GM18951 (cell line): ENCODE data around the gene PAQR4.
A peak's percentile ranks its signal among the peaks of the same experiment; 100 is the strongest.

ENCODE experiments used
- POLR2A ChIP-seq: IDR thresholded peaks from 4 replicates; pipeline ENCODE4 v1.6.1; 2011; ENCODE audit warnings: mild to moderate bottlenecking; ENCODE audit not compliant: insufficient read length, insufficient read depth; ENCODE audit errors: extremely low read depth
- in situ Hi-C: fragments of 300-500 bp; cut with MboI; formaldehyde crosslinking; loops from one replicate; pipeline ENCODE4 v1.12.0; 2022; ENCODE audit warnings: low sequenced_read_pairs, mixed read lengths, inconsistent platforms; ENCODE audit not compliant: unreplicated experiment

PAQR4 gene

GRCh38 chr16:3015865-3016521, 46.8 kb downstream of the PAQR4 start:
- in situ Hi-C loops: no loop called here
- TF ChIP-seq POLR2A: no peak

- in situ Hi-C loops: no loop called here
- TF ChIP-seq POLR2A: no peak
Observed at GRCh38 chr16:3017344-3017743, 48.2 kb downstream of the PAQR4 start.

DNA sequence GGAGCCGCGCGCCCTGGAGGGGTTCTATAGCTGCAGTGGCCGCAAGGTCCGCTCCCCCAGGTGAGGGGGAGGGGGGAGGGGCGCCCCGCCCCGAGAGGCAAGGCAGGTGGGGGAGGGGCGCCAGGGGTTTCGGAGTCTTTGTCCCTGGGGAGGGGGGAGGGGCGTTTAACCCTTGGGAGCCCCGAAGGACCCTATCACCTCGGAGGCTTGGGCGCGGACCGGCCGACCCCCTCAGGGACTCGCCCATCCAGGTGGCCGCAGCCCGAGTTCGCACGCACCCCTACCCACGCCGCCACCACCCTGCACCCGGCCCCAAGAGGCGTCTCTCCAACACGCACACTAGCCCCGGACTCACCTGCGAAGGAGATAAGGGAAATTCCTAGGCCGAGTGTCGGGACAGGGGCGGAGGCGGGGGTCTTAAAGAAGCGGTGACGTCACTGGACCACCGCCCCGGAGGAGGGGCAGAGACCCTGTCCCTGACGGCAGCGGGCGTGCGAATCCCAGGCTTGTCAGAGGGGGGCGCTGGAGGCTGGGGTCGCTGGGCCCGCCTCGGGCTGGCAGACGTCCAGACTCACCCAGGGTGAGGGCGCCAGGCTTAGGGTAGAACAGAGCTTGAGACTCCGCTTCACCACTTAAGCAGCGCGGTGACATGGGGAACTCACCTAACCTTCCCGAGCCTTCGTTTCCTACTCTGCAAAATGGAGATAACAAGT, 48.8 kb downstream of the PAQR4 start, which contains the start of gene CLDN6:
Gene CLDN6 (minus strand): TSS at position 390 of the 713 bp plus-strand sequence. CDS start 2,162 bp downstream, outside the sequence.
- no peak for TF ChIP-seq POLR2A
- in situ Hi-C loops: no loop called here

DNA sequence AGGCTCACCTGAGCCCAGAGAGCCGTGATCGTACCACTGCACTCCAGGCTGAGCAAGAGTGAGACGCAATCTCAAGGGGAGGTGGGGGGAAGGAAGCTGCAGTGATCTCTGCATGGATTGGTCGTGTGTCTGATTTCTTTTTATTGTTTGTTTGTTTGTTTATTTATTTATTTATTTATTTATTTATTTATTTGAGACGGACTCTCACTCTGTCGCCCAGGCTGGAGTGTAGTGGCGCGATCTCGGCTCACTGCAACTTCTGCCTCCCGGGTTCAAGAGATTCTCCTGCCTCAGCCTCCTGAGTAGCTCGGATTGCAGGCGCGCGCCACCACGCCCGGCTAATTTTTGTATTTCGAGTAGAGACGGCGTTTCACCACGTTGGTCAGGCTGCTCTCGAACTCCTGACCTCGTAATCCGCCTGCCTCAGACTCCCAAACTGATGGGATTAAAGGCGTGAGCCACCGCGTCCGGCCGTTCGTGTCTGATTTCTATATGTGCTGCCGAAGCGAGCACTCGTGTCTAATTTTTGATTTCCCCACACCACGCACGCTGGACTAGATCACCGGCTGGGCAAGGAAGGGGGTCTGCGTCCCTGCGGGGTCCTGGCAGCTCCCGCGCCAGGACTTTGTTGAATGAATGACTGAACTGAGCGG, 50.6 kb downstream of the PAQR4 start:
- no peak for TF ChIP-seq POLR2A
- in situ Hi-C loops: no loop called here

DNA sequence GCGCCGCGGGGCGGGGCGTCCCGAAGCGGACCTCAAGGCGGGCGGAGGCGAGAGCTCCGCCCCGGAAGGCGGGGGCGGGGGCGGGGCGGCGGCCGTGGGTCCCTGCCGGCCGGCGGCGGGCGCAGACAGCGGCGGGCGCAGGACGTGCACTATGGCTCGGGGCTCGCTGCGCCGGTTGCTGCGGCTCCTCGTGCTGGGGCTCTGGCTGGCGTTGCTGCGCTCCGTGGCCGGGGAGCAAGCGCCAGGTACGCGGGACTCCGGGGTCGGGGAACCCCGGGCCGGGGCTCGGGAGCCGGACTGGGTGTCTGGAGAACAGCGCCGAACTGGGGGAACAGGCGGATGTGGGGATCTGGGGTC, 51.1 kb downstream of the PAQR4 start, which contains the start of gene TNFRSF12A:
Gene TNFRSF12A (plus strand): TSS at position 122 of the 357 bp plus-strand sequence. CDS start 30 bp downstream, at position 152.
- in situ Hi-C loops: no loop called here
- TF ChIP-seq POLR2A: peak; percentile 83

DNA sequence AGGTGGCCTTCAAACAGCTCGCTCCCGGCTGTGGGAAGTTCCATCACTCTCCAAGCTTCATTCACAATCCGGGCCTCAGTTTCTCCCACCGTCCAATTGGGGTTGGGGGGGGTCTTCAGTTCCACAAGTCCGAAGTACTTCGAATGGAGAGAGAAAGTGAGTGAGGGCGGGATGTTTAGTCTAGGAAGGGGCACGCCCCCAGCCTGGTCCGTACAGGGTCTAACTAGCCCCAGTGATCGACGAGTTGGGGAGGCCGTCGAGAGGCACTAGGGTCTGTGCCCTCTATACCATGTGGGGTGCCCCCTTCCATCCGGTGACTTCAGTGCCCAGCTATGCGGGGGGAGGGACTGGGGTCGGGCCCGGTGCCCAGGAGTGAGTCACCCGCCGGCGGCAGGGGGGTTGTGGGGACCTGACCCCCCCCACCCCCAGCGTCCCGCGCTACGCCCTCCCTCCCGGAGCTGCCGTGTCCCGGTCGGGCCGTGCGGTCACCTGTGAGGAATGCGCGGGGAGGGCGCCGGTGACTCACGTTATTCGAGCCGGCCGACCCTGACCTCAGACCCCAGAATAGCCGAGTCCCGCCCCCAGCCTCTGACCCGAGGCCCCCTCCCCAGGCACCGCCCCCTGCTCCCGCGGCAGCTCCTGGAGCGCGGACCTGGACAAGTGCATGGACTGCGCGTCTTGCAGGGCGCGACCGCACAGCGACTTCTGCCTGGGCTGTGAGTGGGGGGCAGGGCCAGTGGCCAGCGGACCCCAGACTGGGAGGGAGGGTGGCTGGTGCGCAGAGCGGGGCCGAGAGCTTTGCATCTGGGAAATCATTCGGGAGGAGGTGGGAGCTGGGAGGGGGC, 51.7 kb downstream of the PAQR4 start:
- in situ Hi-C loops: no loop called here
- TF ChIP-seq POLR2A: no peak

GRCh38 chr16:3021449-3022207, 52.5 kb downstream of the PAQR4 start:
- in situ Hi-C loops: no loop called here
- TF ChIP-seq POLR2A: no peak

- no peak for TF ChIP-seq POLR2A
- in situ Hi-C loops: no loop called here
Observed at GRCh38 chr16:3022208-3022683, 53.1 kb downstream of the PAQR4 start.

DNA sequence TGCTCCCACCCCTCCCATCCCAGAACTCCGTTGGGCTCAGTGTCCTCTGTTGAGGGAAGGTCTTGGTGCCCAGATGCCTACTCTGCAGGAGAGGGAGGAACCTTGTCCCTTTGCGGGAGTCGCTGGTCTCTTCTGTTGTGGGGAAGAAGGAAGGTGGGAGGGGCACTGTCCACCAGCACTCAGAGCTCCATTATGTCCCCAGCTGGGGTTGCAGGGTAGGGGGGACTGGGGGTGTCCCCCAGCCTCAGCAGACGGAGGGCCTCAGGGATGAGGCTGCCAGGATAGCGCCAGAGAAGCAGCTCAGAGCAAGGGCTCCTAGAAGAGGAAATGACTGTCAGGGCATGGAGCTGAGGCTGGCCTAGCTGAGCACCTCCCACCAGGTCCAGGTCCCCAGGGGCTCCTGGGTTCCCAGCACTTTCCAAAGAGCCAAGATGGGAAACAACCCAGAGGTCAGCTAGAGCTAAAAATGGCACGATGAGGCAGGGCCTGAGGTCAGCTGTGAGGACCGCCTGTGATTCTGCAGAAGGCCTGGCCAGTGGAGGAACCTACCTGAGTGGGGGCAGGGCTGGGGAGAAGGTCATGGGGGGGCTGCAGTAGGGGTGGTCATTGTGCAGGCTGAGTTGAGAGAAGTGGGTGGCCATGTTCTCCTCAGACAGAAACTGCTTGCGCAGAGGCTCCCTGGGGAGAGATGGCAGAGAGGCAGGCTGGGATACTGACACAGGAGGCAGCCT, 53.7 kb downstream of the PAQR4 start:
- no peak for TF ChIP-seq POLR2A
- in situ Hi-C loops: no loop called here
